K562 (cell line): ENCODE results near the gene ZDHHC18. TPM values are rescaled to one million over a fixed set of nuclear protein-coding genes. Genes with fewer than 3 reads are reported as not detected.

ENCODE experiments used
- COPS2 ChIP-seq: fragments of 450-650 bp; conservative IDR thresholded peaks from 2 replicates; pipeline ENCODE4 v1.6.1; 2016; ENCODE audit warnings: mild to moderate bottlenecking, moderate library complexity
- ELF4 ChIP-seq: fragments of 450-650 bp; formaldehyde crosslinking; IDR thresholded peaks from 2 replicates; pipeline ENCODE4 v1.4.0; 2022; ENCODE audit warnings: missing genetic modification characterization
- ERF ChIP-seq: fragments of 450-650 bp; formaldehyde crosslinking; IDR thresholded peaks from 2 replicates; pipeline ENCODE4 v1.4.0; 2020; ENCODE audit warnings: mild to moderate bottlenecking, mixed read lengths
- MXD1 ChIP-seq: fragments of 250-450 bp; sonication (Bioruptor Pico); IDR thresholded peaks from 2 replicates; pipeline ENCODE4 v1.8.0; 2021; ENCODE audit warnings: borderline replicate concordance, mild to moderate bottlenecking, moderate library complexity; ENCODE audit not compliant: poor library complexity, severe bottlenecking
- NELFE ChIP-seq: IDR thresholded peaks from 2 replicates; pipeline ENCODE4 v1.6.1; 2011; ENCODE audit warnings: mild to moderate bottlenecking; ENCODE audit not compliant: insufficient read depth, insufficient read length
- PHF8 ChIP-seq: fragments of 200-600 bp; sonication (generic); IDR thresholded peaks from 2 replicates; pipeline ENCODE4 v1.6.1; 2012; ENCODE audit warnings: mixed run types, mild to moderate bottlenecking, inconsistent platforms, low read length, moderate library complexity, borderline replicate concordance
- PURB ChIP-seq: sonication (generic); formaldehyde crosslinking; IDR thresholded peaks from 2 replicates; pipeline ENCODE4 v1.9.0; 2021; ENCODE audit warnings: low read depth, mild to moderate bottlenecking, missing genetic modification reagents
- RBM39 ChIP-seq: fragments of 200-400 bp; formaldehyde crosslinking; optimal IDR thresholded peaks from 2 replicates; pipeline ENCODE3; 2018; ENCODE audit warnings: low read depth, low read length
- TOE1 ChIP-seq, 2 experiments: fragments of 450-650 bp in 1 of 2; sonication (generic) in 1 of 2; formaldehyde crosslinking in 1 of 2; IDR thresholded peaks; 2 replicates each; pipeline versions ENCODE4 v1.7.1 to v1.8.0; 2016 to 2022; ENCODE audit warnings: borderline replicate concordance in 2 of 2, mild to moderate bottlenecking in 2 of 2, antibody characterized with exemption in 1 of 2, inconsistent platforms in 1 of 2, low read depth in 1 of 2, missing genetic modification reagents in 1 of 2, moderate library complexity in 1 of 2
- ZNF24 ChIP-seq: fragments of 450-650 bp; IDR thresholded peaks from 2 replicates; pipeline ENCODE4 v1.6.1; 2016
- ZNF75A ChIP-seq: fragments of 450-650 bp; formaldehyde crosslinking; IDR thresholded peaks from 2 replicates; pipeline ENCODE4 v1.4.0; 2020; ENCODE audit warnings: mild to moderate bottlenecking
- polyA plus RNA-seq, 8 experiments: library from polyadenylated mRNA; depleted of rRNA in 4 of 8; stranded (reverse) in 5 of 8; unstranded in 3 of 8; fragments of >200 nt; fragmentation: Nextera tagmentation in 2 of 8; fragmentation: Illumina TruSeq in 1 of 8; extraction: Ambion mirVana in 2 of 8; extraction: Trizol in 1 of 8; gene quantifications; 2 replicates each; pipeline versions ENCODE4 v1.2.1 to v1.2.3, GENCODE V29; 2011 to 2014; ENCODE audit warnings: inconsistent platforms in 1 of 8, missing spikeins in 1 of 8
- total RNA-seq, 7 experiments: library from RNA; depleted of rRNA in 6 of 7; stranded (reverse); fragments of >200 nt in 6 of 7; fragmentation: Illumina TruSeq in 2 of 7; extraction: Trizol in 2 of 7; gene quantifications; 2 replicates each; pipeline versions ENCODE4 v1.2.1 to v1.2.3, GENCODE V29; 2011 to 2021; ENCODE audit warnings: low replicate concordance in 1 of 7
- TF ChIP-seq, protein P1 (sequence below): fragments of 250-450 bp; sonication (Bioruptor Pico); IDR thresholded peaks from 2 replicates; pipeline ENCODE4 v1.5.1; 2021; ENCODE audit warnings: mild to moderate bottlenecking
- TF ChIP-seq, protein P2 (sequence below): sonication (generic); formaldehyde crosslinking; IDR thresholded peaks from 2 replicates; pipeline ENCODE4 v1.8.1; 2023; ENCODE audit warnings: mild to moderate bottlenecking, missing genetic modification reagents
- TF ChIP-seq, protein P3 (sequence below): fragments of 450-650 bp; formaldehyde crosslinking; conservative IDR thresholded peaks from 2 replicates; pipeline ENCODE4 v1.4.0; 2022; ENCODE audit warnings: mild to moderate bottlenecking, missing genetic modification characterization

The ZDHHC18 gene
- total and polyA plus RNA-seq, 9 of the 15 experiments (the other 6 are each of a cell fraction or from before 2014, with no cell fraction given): 0.42 to 35.6 (median 15.8) TPM

- TF ChIP-seq, protein P1, sequence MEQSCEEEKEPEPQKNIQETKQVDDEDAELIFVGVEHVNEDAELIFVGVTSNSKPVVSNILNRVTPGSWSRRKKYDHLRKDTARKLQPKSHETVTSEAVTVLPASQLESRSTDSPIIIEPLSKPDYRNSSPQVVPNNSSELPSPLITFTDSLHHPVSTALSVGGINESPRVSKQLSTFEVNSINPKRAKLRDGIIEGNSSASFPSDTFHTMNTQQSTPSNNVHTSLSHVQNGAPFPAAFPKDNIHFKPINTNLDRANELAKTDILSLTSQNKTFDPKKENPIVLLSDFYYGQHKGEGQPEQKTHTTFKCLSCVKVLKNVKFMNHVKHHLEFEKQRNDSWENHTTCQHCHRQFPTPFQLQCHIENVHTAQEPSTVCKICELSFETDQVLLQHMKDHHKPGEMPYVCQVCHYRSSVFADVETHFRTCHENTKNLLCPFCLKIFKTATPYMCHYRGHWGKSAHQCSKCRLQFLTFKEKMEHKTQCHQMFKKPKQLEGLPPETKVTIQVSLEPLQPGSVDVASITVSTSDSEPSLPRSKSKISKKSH (CRISPR knock-in tag): no peak
- TF ChIP-seq MXD1 (CRISPR knock-in tag) (no peak), PHF8 (peak; percentile 88; the same call in 1 of the 2 replicates), PURB (CRISPR knock-in tag) (no peak), ERF (no peak), COPS2 (no peak), NELFE (no peak), ELF4 (CRISPR knock-in tag) (0 out of 2 replicates have a peak, but pooled peaks have one; percentile 51), ZNF24 (no peak), ZNF75A (CRISPR knock-in tag) (no peak), TOE1 (IDR thresholded peaks at IDR 0.05; ENCODE audit: borderline replicate concordance) (no peak), TOE1 (CRISPR knock-in tag; IDR thresholded peaks at IDR 0.05; ENCODE audit: borderline replicate concordance, low read depth) (0 out of 2 replicates have a peak, but pooled peaks have one; percentile 76), RBM39 (no peak)
- TF ChIP-seq, protein P2, sequence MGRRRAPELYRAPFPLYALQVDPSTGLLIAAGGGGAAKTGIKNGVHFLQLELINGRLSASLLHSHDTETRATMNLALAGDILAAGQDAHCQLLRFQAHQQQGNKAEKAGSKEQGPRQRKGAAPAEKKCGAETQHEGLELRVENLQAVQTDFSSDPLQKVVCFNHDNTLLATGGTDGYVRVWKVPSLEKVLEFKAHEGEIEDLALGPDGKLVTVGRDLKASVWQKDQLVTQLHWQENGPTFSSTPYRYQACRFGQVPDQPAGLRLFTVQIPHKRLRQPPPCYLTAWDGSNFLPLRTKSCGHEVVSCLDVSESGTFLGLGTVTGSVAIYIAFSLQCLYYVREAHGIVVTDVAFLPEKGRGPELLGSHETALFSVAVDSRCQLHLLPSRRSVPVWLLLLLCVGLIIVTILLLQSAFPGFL (CRISPR knock-in tag): no peak
- TF ChIP-seq, protein P3, sequence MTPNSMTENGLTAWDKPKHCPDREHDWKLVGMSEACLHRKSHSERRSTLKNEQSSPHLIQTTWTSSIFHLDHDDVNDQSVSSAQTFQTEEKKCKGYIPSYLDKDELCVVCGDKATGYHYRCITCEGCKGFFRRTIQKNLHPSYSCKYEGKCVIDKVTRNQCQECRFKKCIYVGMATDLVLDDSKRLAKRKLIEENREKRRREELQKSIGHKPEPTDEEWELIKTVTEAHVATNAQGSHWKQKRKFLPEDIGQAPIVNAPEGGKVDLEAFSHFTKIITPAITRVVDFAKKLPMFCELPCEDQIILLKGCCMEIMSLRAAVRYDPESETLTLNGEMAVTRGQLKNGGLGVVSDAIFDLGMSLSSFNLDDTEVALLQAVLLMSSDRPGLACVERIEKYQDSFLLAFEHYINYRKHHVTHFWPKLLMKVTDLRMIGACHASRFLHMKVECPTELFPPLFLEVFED (CRISPR knock-in tag): no peak
Measured at GRCh38 chr1:26864610-26865480, 38.4 kb downstream of the ZDHHC18 start (continued).
